ENCODE measurements around the gene SAXO2. TPM values are rescaled to one million over a fixed set of nuclear protein-coding genes. Genes with fewer than 3 reads are reported as not detected.
A peak's percentile ranks its signal among the peaks of the same experiment; 100 is the strongest.
"Not testable (repeated sequence)": the region's sequence is repeated elsewhere in the genome, so short reads cannot be mapped to it uniquely, and the experiment has no call there.

Gene SAXO2
- total and polyA plus RNA-seq, 2 of the 8 experiments (the other 6 are each of a cell fraction or from before 2014, with no cell fraction given) = 3.1 TPM

- H3K23me2 ChIP-seq (ENCODE audit: low read depth, low read length); FAIRE-seq; H2BK20ac ChIP-seq (ENCODE audit: low read length): not testable (repeated sequence)
Observed at GRCh38 chr15:82333603-82334553, 71.3 kb downstream of the SAXO2 start.

More at GRCh38 chr15:82333603-82334553, 71.3 kb downstream of the SAXO2 start:
- H4K8ac ChIP-seq (ENCODE audit: extremely low read depth, insufficient read depth, low read length); H4K91ac ChIP-seq (replicated peaks; ENCODE audit: insufficient read length, low read length); H3K27ac ChIP-seq (ENCODE audit: low read depth, low read length); H4K20me1 ChIP-seq (replicated peaks in 1 of 2; ENCODE audit: control insufficient read depth in 1 of 2, insufficient read depth in 2 of 2, low read length in 2 of 2); H4K5ac ChIP-seq (ENCODE audit: insufficient read length, low read depth, low read length); H3K4me3 ChIP-seq (ENCODE audit: extremely low read depth in 1 of 4, insufficient read depth in 2 of 4, low read depth in 3 of 4, low read length in 4 of 4); H3K79me1 ChIP-seq (ENCODE audit: low read depth, low read length); H2AFZ ChIP-seq (ENCODE audit: low read length); CTCF ChIA-PET (ENCODE audit: partially characterized antibody); H3K23ac ChIP-seq (ENCODE audit: insufficient read length); H3K36me3 ChIP-seq (ENCODE audit: control insufficient read depth in 2 of 4, insufficient read depth in 4 of 4, low read length in 3 of 4); H3K14ac ChIP-seq (ENCODE audit: insufficient read length); H3K4me2 ChIP-seq (ENCODE audit: insufficient read depth in 1 of 2, low read depth in 2 of 2, low read length in 2 of 2); H2BK12ac ChIP-seq (ENCODE audit: low read depth, low read length); H2BK5ac ChIP-seq (ENCODE audit: low read depth, low read length); POLR2A ChIA-PET (ENCODE audit: partially characterized antibody); H3K9ac ChIP-seq (replicated peaks in 1 of 4; ENCODE audit: extremely low read depth in 1 of 4, low read depth in 3 of 4, low read length in 3 of 4); H3K4ac ChIP-seq (replicated peaks; ENCODE audit: insufficient read length, low read depth, low read length); H2BK15ac ChIP-seq (ENCODE audit: low read length); H3K79me2 ChIP-seq (ENCODE audit: control insufficient read depth in 1 of 2, insufficient read depth in 2 of 2, low read length in 2 of 2); H3K18ac ChIP-seq (ENCODE audit: extremely low read depth, low read length); H2AK5ac ChIP-seq (ENCODE audit: low read depth, low read length); H3K9me3 ChIP-seq (ENCODE audit: insufficient read depth in 2 of 2, low read depth in 1 of 2, low read length in 1 of 2); H3K4me1 ChIP-seq (replicated peaks in 1 of 4; ENCODE audit: control insufficient read depth in 3 of 4, insufficient read depth in 4 of 4, low read length in 3 of 4); H2BK120ac ChIP-seq (replicated peaks; ENCODE audit: low read depth, low read length); H3K56ac ChIP-seq (replicated peaks; ENCODE audit: insufficient read length, low read depth, low read length); H3K27me3 ChIP-seq (replicated peaks in 1 of 4; ENCODE audit: control insufficient read depth in 3 of 4, extremely low read depth in 1 of 4, insufficient read depth in 3 of 4, low read length in 3 of 4): not testable (repeated sequence)
- peak in 1 of 2 experiments; percentile 39 for DNase-seq (ENCODE audit: low read depth in 1 of 2, low spot score in 2 of 2)
- 90% methylated on average over 18 of the region's 43 CpGs; no CpG with 5 or more reads in 1 of the 2 experiments for WGBS, 2 experiments (ENCODE audit: extremely low coverage in 1 of 2, insufficient coverage in 1 of 2, insufficient read length in 1 of 2, insufficient replicate concordance in 2 of 2, low coverage in 1 of 2, low lambda C conversion rate in 2 of 2, missing lambda C conversion rate in 1 of 2)

Other genes with a start within 250 kb of the SAXO2 start
- gene MEX3B, start 216.8 kb upstream of the SAXO2 start, total RNA-seq (2021; fragmentation: NEBNext Ultra II Directional; extraction: Animal tissue kit (Norgen Biotek cat#: 25700)) = 15.6 and 15.9 TPM in 2 replicates
- 8.0 and 13.6 TPM in 2 replicates for gene MEX3B, start 216.8 kb upstream of the SAXO2 start, polyA plus RNA-seq (2011; rRNA removed)
- gene EFL1, start 84 bp upstream of the SAXO2 start, total RNA-seq (2021; fragmentation: NEBNext Ultra II Directional; extraction: Animal tissue kit (Norgen Biotek cat#: 25700)) = 31.5 and 32.8 TPM in 2 replicates
- 8.8 and 10.8 TPM in 2 replicates for gene EFL1, start 84 bp upstream of the SAXO2 start, polyA plus RNA-seq (2011; rRNA removed)
- gene GOLGA6L10, start 86.7 kb downstream of the SAXO2 start, total RNA-seq (2021; fragmentation: NEBNext Ultra II Directional; extraction: Animal tissue kit (Norgen Biotek cat#: 25700)) = 3.7 and 4.0 TPM in 2 replicates
- gene GOLGA6L10, start 86.7 kb downstream of the SAXO2 start, polyA plus RNA-seq (2011; rRNA removed) = 0.91 and 1.3 TPM in 2 replicates
- 5.4 and 5.5 TPM in 2 replicates for gene GOLGA6L9, start 167.0 kb downstream of the SAXO2 start, total RNA-seq (2021; fragmentation: NEBNext Ultra II Directional; extraction: Animal tissue kit (Norgen Biotek cat#: 25700))
- 2.6 and 3.1 TPM in 2 replicates for gene GOLGA6L9, start 167.0 kb downstream of the SAXO2 start, polyA plus RNA-seq (2011; rRNA removed)